ENCODE measurements around the gene MCM5.
A peak's percentile ranks its signal among the peaks of the same experiment; 100 is the strongest.

MCM5 gene

DNA sequence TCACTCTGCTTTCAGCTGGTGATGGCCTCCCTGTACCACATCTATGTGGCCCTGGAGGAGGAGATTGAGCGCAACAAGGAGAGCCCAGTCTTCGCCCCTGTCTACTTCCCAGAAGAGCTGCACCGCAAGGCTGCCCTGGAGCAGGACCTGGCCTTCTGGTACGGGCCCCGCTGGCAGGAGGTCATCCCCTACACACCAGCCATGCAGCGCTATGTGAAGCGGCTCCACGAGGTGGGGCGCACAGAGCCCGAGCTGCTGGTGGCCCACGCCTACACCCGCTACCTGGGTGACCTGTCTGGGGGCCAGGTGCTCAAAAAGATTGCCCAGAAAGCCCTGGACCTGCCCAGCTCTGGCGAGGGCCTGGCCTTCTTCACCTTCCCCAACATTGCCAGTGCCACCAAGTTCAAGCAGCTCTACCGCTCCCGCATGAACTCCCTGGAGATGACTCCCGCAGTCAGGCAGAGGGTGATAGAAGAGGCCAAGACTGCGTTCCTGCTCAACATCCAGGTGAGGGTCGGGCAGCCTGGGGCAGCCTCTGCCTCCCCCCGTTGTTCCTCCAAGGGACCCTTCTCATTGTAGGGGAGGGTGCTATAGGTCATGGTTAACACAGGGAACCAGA lies 13.2 kb upstream of the MCM5 start:
- Histone ChIP-seq H3K9ac (ENCODE audit: low read depth, low read length, poor library complexity) (no peak overlapping the region), H3K18ac (ENCODE audit: low read length) (peak overlapping the region; percentile 58), H3K4me3 (ENCODE audit: low read length in 2 of 2) (no peak overlapping the region), H3K23ac (ENCODE audit: low read depth, low read length, poor library complexity) (no peak overlapping the region), H3K36me3 (replicated peaks in 1 of 2; ENCODE audit: control insufficient read depth in 2 of 2, insufficient read depth in 2 of 2, low read length in 2 of 2) (no peaks in the 10 kb centered on the region), H3K27me3 (ENCODE audit: control insufficient read depth in 3 of 3, insufficient read depth in 3 of 3, low read depth in 1 of 3, low read length in 3 of 3) (peaks cover 0 to 4% (median 0%) of the 10 kb centered on the region in 3 experiments), H2BK120ac (ENCODE audit: low read depth, low read length) (no peak overlapping the region), H3K79me1 (ENCODE audit: low read depth, low read length) (no peaks in the 10 kb centered on the region), H3K27ac (replicated peaks; ENCODE audit: low read length) (no peak overlapping the region), H2BK12ac (ENCODE audit: low read length) (no peak overlapping the region), H2BK5ac (ENCODE audit: low read length) (no peak overlapping the region), H4K91ac (ENCODE audit: low read depth, low read length, poor library complexity) (peak overlapping the region; percentile 32), H3K4me2 (ENCODE audit: insufficient read depth, low read length, poor library complexity, severe bottlenecking) (no peak overlapping the region), H2AFZ (ENCODE audit: low read length) (no peak overlapping the region), H3K4ac (ENCODE audit: low read length) (no peak overlapping the region), H2AK5ac (ENCODE audit: low read depth, low read length) (peak overlapping the region; percentile 44), H3K9me3 (replicated peaks in 1 of 2; ENCODE audit: control insufficient read depth in 2 of 2, insufficient read depth in 1 of 2, low read depth in 1 of 2, low read length in 2 of 2) (no peaks in the 10 kb centered on the region), H3K4me1 (ENCODE audit: control insufficient read depth in 2 of 2, insufficient read depth in 1 of 2, low read depth in 1 of 2, low read length in 2 of 2) (peaks cover 0 to 5% of the 10 kb centered on the region in 2 donors), H2BK15ac (ENCODE audit: low read length) (peak overlapping the region; percentile 57), H3K14ac (ENCODE audit: low read length) (no peak overlapping the region), H4K8ac (ENCODE audit: low read depth, low read length) (no peak overlapping the region)
- WGBS, 2 donors (ENCODE audit: extremely low coverage in 2 of 2, insufficient read length in 2 of 2, insufficient replicate concordance in 1 of 2), result no CpG with 5 or more reads among the region's 19 CpGs
- no peak for DNase-seq (ENCODE audit: low spot score)

- Histone ChIP-seq H3K4me1 (ENCODE audit: control insufficient read depth in 2 of 2, insufficient read depth in 1 of 2, low read depth in 1 of 2, low read length in 2 of 2) (peaks cover 0 to 5% of the 10 kb centered on the region in 2 donors), H3K4me2 (ENCODE audit: insufficient read depth, low read length, poor library complexity, severe bottlenecking) (no peak overlapping the region), H2BK12ac (ENCODE audit: low read length) (no peak overlapping the region), H2AK5ac (ENCODE audit: low read depth, low read length) (no peak overlapping the region), H3K4ac (ENCODE audit: low read length) (no peak overlapping the region), H3K23ac (ENCODE audit: low read depth, low read length, poor library complexity) (no peak overlapping the region), H4K91ac (ENCODE audit: low read depth, low read length, poor library complexity) (no peak overlapping the region), H3K4me3 (ENCODE audit: low read length in 2 of 2) (no peak overlapping the region), H2AFZ (ENCODE audit: low read length) (no peak overlapping the region), H4K8ac (ENCODE audit: low read depth, low read length) (no peak overlapping the region), H3K27me3 (ENCODE audit: control insufficient read depth in 3 of 3, insufficient read depth in 3 of 3, low read depth in 1 of 3, low read length in 3 of 3) (no peaks in the 10 kb centered on the region), H2BK15ac (ENCODE audit: low read length) (no peak overlapping the region), H3K27ac (replicated peaks; ENCODE audit: low read length) (no peak overlapping the region), H3K18ac (ENCODE audit: low read length) (no peak overlapping the region), H3K36me3 (replicated peaks in 1 of 2; ENCODE audit: control insufficient read depth in 2 of 2, insufficient read depth in 2 of 2, low read length in 2 of 2) (no peaks in the 10 kb centered on the region), H2BK120ac (ENCODE audit: low read depth, low read length) (no peak overlapping the region), H3K9me3 (replicated peaks in 1 of 2; ENCODE audit: control insufficient read depth in 2 of 2, insufficient read depth in 1 of 2, low read depth in 1 of 2, low read length in 2 of 2) (no peaks in the 10 kb centered on the region), H3K14ac (ENCODE audit: low read length) (no peak overlapping the region), H3K79me1 (ENCODE audit: low read depth, low read length) (no peaks in the 10 kb centered on the region), H3K9ac (ENCODE audit: low read depth, low read length, poor library complexity) (no peak overlapping the region), H2BK5ac (ENCODE audit: low read length) (no peak overlapping the region)
- DNase-seq (ENCODE audit: low spot score), result no peak
- WGBS, 2 donors (ENCODE audit: extremely low coverage in 2 of 2, insufficient read length in 2 of 2, insufficient replicate concordance in 1 of 2), result no CpG with 5 or more reads among the region's 5 CpGs
These were observed 9.0 kb upstream of the MCM5 start for GRCh38 chr22:35390933-35391332.

DNA sequence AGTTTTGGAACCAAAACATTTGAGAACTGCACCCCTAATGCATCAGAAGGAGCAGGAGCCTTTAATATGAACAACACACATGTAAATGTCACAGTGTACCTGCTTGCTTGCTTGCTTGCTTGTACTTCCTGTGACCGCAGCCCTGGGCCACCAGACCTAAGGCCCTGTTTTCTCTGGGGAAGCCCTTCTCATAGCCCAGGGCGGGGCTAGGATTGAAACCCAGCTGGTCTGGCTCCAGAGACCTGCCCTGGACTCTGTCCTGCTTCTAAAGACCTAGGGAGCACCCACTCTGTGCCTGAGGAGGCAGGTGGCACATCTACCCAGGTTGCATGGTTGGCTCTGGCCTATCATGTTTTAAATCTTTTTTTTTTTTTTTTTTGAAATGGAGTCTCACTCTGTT lies 7.6 kb upstream of the MCM5 start:
- no peak for DNase-seq (ENCODE audit: low spot score)
- H2BK12ac ChIP-seq (ENCODE audit: low read length), result no peak overlapping the region
- no CpG with 5 or more reads among the region's 2 CpGs for WGBS, 2 donors (ENCODE audit: extremely low coverage in 2 of 2, insufficient read length in 2 of 2, insufficient replicate concordance in 1 of 2)

GRCh38 chr22:35393116-35394010 lies 6.6 kb upstream of the MCM5 start:
- Histone ChIP-seq H3K18ac (ENCODE audit: low read length) (no peak overlapping the region), H3K23ac (ENCODE audit: low read depth, low read length, poor library complexity) (peak overlapping the region; percentile 5), H2BK12ac (ENCODE audit: low read length) (no peak overlapping the region), H3K4me3 (ENCODE audit: low read length in 2 of 2) (no peak overlapping the region), H2AK5ac (ENCODE audit: low read depth, low read length) (peak overlapping the region; percentile 50), H3K4me1 (ENCODE audit: control insufficient read depth in 2 of 2, insufficient read depth in 1 of 2, low read depth in 1 of 2, low read length in 2 of 2) (peaks cover 0 to 8% of the 10 kb centered on the region in 2 donors), H4K8ac (ENCODE audit: low read depth, low read length) (no peak overlapping the region), H3K9me3 (replicated peaks in 1 of 2; ENCODE audit: control insufficient read depth in 2 of 2, insufficient read depth in 1 of 2, low read depth in 1 of 2, low read length in 2 of 2) (no peaks in the 10 kb centered on the region), H4K91ac (ENCODE audit: low read depth, low read length, poor library complexity) (no peak overlapping the region), H3K9ac (ENCODE audit: low read depth, low read length, poor library complexity) (no peak overlapping the region), H2BK120ac (ENCODE audit: low read depth, low read length) (no peak overlapping the region), H2BK15ac (ENCODE audit: low read length) (no peak overlapping the region), H3K4ac (ENCODE audit: low read length) (no peak overlapping the region), H3K36me3 (replicated peaks in 1 of 2; ENCODE audit: control insufficient read depth in 2 of 2, insufficient read depth in 2 of 2, low read length in 2 of 2) (no peaks in the 10 kb centered on the region), H3K4me2 (ENCODE audit: insufficient read depth, low read length, poor library complexity, severe bottlenecking) (no peak overlapping the region), H3K14ac (ENCODE audit: low read length) (no peak overlapping the region), H3K27me3 (ENCODE audit: control insufficient read depth in 3 of 3, insufficient read depth in 3 of 3, low read depth in 1 of 3, low read length in 3 of 3) (no peaks in the 10 kb centered on the region), H2BK5ac (ENCODE audit: low read length) (no peak overlapping the region), H2AFZ (ENCODE audit: low read length) (peak overlapping the region; percentile 56), H3K79me1 (ENCODE audit: low read depth, low read length) (no peaks in the 10 kb centered on the region), H3K27ac (replicated peaks; ENCODE audit: low read length) (no peak overlapping the region)
- WGBS, 2 donors (ENCODE audit: extremely low coverage in 2 of 2, insufficient read length in 2 of 2, insufficient replicate concordance in 1 of 2), result no CpG with 5 or more reads among the region's 16 CpGs
- DNase-seq (ENCODE audit: low spot score), result no peak

More for the DNA sequence above, 7.6 kb upstream of the MCM5 start:
- H3K27me3 ChIP-seq (ENCODE audit: control insufficient read depth in 3 of 3, insufficient read depth in 3 of 3, low read depth in 1 of 3, low read length in 3 of 3), result no peaks in the 10 kb centered on the region
- no peak overlapping the region for H2AK5ac ChIP-seq (ENCODE audit: low read depth, low read length)
- H3K23ac ChIP-seq (ENCODE audit: low read depth, low read length, poor library complexity), result no peak overlapping the region
- no peak overlapping the region for H2BK15ac ChIP-seq (ENCODE audit: low read length)
- no peak overlapping the region for H2AFZ ChIP-seq (ENCODE audit: low read length)
- no peak overlapping the region for H4K91ac ChIP-seq (ENCODE audit: low read depth, low read length, poor library complexity)
- H3K9me3 ChIP-seq (replicated peaks in 1 of 2; ENCODE audit: control insufficient read depth in 2 of 2, insufficient read depth in 1 of 2, low read depth in 1 of 2, low read length in 2 of 2), result no peaks in the 10 kb centered on the region
- H3K36me3 ChIP-seq (replicated peaks in 1 of 2; ENCODE audit: control insufficient read depth in 2 of 2, insufficient read depth in 2 of 2, low read length in 2 of 2), result no peaks in the 10 kb centered on the region
- no peak overlapping the region for H3K18ac ChIP-seq (ENCODE audit: low read length)
- no peak overlapping the region for H3K14ac ChIP-seq (ENCODE audit: low read length)
- H4K8ac ChIP-seq (ENCODE audit: low read depth, low read length), result no peak overlapping the region
- H2BK120ac ChIP-seq (ENCODE audit: low read depth, low read length), result no peak overlapping the region
- no peak overlapping the region for H3K9ac ChIP-seq (ENCODE audit: low read depth, low read length, poor library complexity)
- peaks cover 3 to 4% of the 10 kb centered on the region in 2 donors for H3K4me1 ChIP-seq (ENCODE audit: control insufficient read depth in 2 of 2, insufficient read depth in 1 of 2, low read depth in 1 of 2, low read length in 2 of 2)
- no peak overlapping the region for H3K27ac ChIP-seq (replicated peaks; ENCODE audit: low read length)
- H2BK5ac ChIP-seq (ENCODE audit: low read length), result no peak overlapping the region
- H3K4me3 ChIP-seq (ENCODE audit: low read length in 2 of 2), result no peak overlapping the region
- H3K4ac ChIP-seq (ENCODE audit: low read length), result no peak overlapping the region
- no peaks in the 10 kb centered on the region for H3K79me1 ChIP-seq (ENCODE audit: low read depth, low read length)
- H3K4me2 ChIP-seq (ENCODE audit: insufficient read depth, low read length, poor library complexity, severe bottlenecking), result no peak overlapping the region
